Measurements from ENCODE around the gene SP3.

GRCh38 chr2:173876833-173877413, 88.2 kb downstream of the SP3 start:
- TF ChIP-seq POLR2A (IDR thresholded peaks at IDR 0.05) (no peak), CTCF (IDR thresholded peaks at IDR 0.05) (no peak)

Data from right lobe of liver (tissue), 4 donors.